Measurements from ENCODE around the gene C16orf74. TPM values are rescaled to one million over a fixed set of nuclear protein-coding genes. Genes with fewer than 3 reads are reported as not detected.

Gene C16orf74
- total and polyA plus RNA-seq, 5 donors: 1.1 to 2.1 (median 1.5) TPM

DNA sequence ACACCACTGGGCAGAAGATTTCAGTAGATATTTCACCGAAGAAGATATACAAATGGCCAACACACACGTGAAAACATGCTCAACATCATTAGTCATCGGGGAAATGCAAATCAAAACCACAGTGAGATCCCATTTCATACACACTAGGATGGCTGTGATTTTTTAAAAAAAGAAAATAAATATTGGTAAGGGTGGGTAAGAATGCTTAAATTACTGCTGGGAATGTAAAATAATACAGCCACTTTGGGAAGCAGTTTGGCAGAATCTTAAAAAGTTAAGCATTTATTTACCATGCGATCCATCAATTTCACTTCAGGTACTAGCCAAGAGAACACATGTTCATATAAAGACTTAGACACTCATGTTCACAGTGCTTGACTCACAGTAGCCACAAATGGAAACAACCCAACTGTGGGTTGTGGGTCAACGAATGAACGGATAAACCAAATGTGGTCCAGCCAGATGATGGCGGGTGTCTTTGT is 6.5 kb upstream of the C16orf74 start:
- 79% methylated on average over 7 of the region's 7 CpGs for WGBS
- H3K27ac ChIP-seq (ENCODE audit: low read length): no peak overlapping the region
- no peaks in the 10 kb centered on the region for H3K9me3 ChIP-seq (ENCODE audit: control insufficient read depth, low read length)
- no peak overlapping the region for H3K4me3 ChIP-seq (ENCODE audit: low read length)
- intact Hi-C loops (cut with DNase I): no loop called here
- H3K27me3 ChIP-seq (ENCODE audit: control insufficient read depth, insufficient read depth): no peaks in the 10 kb centered on the region
- H3K4me1 ChIP-seq (ENCODE audit: control insufficient read depth, insufficient read depth, low read length): no peaks in the 10 kb centered on the region
- ATAC-seq (no peak), DNase-seq (no peak)

DNA sequence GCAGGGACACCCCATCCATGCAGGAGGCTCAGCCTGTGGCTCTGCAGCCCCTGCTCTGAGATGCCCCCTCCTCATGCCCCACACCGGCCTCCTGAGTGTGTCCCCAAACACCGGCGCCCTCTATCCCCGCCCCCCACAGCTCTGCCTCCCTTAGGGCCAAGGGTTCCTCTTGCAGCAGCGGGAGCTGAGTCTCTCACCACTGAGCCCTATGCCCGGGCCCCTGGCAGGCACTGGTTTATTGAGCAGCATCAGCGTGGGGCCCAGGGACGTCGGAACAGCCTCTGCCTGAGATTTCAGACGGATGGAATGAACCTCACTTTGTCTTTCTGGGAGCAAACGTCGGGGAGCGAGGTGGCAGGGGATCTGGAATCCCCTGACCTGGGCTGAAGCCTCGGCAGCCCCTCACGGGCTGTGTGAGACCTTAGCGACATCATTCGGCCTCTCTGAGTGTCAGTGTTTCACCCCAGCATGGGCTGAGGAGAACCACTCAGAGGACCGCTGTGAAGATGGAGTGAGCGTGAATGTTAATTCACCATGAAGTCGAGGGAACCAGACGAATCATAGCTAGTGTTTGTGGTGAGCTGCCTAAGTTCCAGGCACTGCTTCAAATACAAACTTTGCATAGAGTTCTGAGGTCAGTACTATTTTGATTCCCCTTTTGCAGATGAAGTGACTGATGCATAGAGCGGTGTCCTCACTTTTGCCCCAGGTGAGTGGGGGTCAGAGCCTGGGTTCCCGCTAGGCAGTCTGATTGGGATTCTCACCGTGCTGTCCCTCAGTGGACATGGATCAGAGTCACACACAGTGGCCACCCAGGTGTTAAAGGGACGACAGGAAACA is 5.3 kb upstream of the C16orf74 start:
- Histone ChIP-seq H3K27me3 (ENCODE audit: control insufficient read depth, insufficient read depth) (no peaks in the 10 kb centered on the region), H3K4me3 (ENCODE audit: low read length) (no peak overlapping the region), H3K27ac (ENCODE audit: low read length) (no peak overlapping the region), H3K4me1 (ENCODE audit: control insufficient read depth, insufficient read depth, low read length) (no peaks in the 10 kb centered on the region), H3K9me3 (ENCODE audit: control insufficient read depth, low read length) (no peaks in the 10 kb centered on the region)
- ATAC-seq (no peak), DNase-seq (no peak)
- WGBS: 69% methylated on average over 25 of the region's 25 CpGs
- intact Hi-C loops (cut with DNase I): no loop called here

DNA sequence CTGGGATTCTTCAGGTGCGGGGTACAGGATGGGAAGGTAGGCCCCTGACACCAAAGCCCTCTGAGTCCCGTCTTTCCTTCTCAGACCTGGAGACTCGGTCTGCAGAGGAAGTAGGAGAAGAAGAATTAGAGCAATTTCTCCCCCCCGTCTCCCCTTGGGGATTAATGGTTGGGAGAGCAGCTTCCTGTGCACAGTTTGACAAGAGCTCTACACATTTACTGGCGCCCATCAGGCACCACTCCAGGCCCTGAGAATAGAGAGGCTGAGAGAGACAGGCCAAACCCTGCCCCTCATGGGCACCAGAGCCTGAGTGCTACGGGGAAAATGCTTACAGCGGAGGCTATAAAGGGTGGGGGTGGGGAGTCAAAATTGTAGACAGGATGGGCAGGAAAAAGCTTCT is 3.5 kb upstream of the C16orf74 start:
- no peaks in the 10 kb centered on the region for H3K9me3 ChIP-seq (ENCODE audit: control insufficient read depth, low read length)
- no peaks in the 10 kb centered on the region for H3K4me1 ChIP-seq (ENCODE audit: control insufficient read depth, insufficient read depth, low read length)
- H3K27me3 ChIP-seq (ENCODE audit: control insufficient read depth, insufficient read depth): no peaks in the 10 kb centered on the region
- no peak overlapping the region for H3K4me3 ChIP-seq (ENCODE audit: low read length)
- whole genome bisulfite sequencing: 43% methylated on average over 7 of the region's 7 CpGs
- no peak overlapping the region for H3K27ac ChIP-seq (ENCODE audit: low read length)
- ATAC-seq (no peak), DNase-seq (no peak)
- intact Hi-C loops (cut with DNase I): no loop called here

- no peaks in the 10 kb centered on the region for H3K4me1 ChIP-seq (ENCODE audit: control insufficient read depth, insufficient read depth, low read length)
- no peaks in the 10 kb centered on the region for H3K9me3 ChIP-seq (ENCODE audit: control insufficient read depth, low read length)
- intact Hi-C loops (cut with DNase I): no loop called here
- no peak overlapping the region for H3K4me3 ChIP-seq (ENCODE audit: low read length)
- no peak for ATAC-seq
- no peak overlapping the region for H3K27ac ChIP-seq (ENCODE audit: low read length)
- DNase-seq: no peak
- 90% methylated on average over 7 of the region's 7 CpGs for WGBS
- H3K27me3 ChIP-seq (ENCODE audit: control insufficient read depth, insufficient read depth): no peaks in the 10 kb centered on the region
Observed at GRCh38 chr16:85753976-85754375, 3.1 kb upstream of the C16orf74 start.

DNA sequence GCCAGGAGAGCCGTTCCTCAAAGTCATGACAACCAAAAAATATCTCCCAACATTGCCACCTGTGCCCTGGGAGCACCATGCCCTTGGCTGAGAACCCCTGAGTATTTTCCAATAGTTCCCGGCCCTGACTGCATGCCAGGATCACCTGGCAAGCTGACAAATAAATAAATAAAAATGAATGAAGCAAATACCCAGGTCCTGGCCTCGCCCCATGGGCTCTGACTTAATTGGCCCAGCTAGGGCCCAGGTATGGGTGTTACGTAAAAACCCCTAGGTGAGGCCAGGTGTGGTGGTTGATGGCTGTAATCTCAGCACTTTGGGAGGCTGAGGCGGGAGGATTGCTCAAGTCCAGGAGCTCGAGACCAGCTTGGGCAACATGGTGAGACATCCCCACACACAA is 2.7 kb upstream of the C16orf74 start:
- ATAC-seq (no peak), DNase-seq (no peak)
- Histone ChIP-seq H3K27ac (ENCODE audit: low read length) (no peak overlapping the region), H3K27me3 (ENCODE audit: control insufficient read depth, insufficient read depth) (no peaks in the 10 kb centered on the region), H3K9me3 (ENCODE audit: control insufficient read depth, low read length) (no peaks in the 10 kb centered on the region), H3K4me1 (ENCODE audit: control insufficient read depth, insufficient read depth, low read length) (no peaks in the 10 kb centered on the region), H3K4me3 (ENCODE audit: low read length) (no peak overlapping the region)
- 75% methylated on average over 6 of the region's 6 CpGs for WGBS
- intact Hi-C loops (cut with DNase I): no loop called here

GRCh38 chr16:85752511-85753420 is 1.9 kb upstream of the C16orf74 start:
- Histone ChIP-seq H3K27ac (ENCODE audit: low read length) (no peak overlapping the region), H3K27me3 (ENCODE audit: control insufficient read depth, insufficient read depth) (no peaks in the 10 kb centered on the region), H3K9me3 (ENCODE audit: control insufficient read depth, low read length) (no peaks in the 10 kb centered on the region), H3K4me1 (ENCODE audit: control insufficient read depth, insufficient read depth, low read length) (no peaks in the 10 kb centered on the region), H3K4me3 (ENCODE audit: low read length) (no peak overlapping the region)
- no peak for DNase-seq
- 44% methylated on average over 21 of the region's 21 CpGs for WGBS
- intact Hi-C loops (cut with DNase I): no loop called here
- peak in 1 of 2 donors; percentile 39 for ATAC-seq

DNA sequence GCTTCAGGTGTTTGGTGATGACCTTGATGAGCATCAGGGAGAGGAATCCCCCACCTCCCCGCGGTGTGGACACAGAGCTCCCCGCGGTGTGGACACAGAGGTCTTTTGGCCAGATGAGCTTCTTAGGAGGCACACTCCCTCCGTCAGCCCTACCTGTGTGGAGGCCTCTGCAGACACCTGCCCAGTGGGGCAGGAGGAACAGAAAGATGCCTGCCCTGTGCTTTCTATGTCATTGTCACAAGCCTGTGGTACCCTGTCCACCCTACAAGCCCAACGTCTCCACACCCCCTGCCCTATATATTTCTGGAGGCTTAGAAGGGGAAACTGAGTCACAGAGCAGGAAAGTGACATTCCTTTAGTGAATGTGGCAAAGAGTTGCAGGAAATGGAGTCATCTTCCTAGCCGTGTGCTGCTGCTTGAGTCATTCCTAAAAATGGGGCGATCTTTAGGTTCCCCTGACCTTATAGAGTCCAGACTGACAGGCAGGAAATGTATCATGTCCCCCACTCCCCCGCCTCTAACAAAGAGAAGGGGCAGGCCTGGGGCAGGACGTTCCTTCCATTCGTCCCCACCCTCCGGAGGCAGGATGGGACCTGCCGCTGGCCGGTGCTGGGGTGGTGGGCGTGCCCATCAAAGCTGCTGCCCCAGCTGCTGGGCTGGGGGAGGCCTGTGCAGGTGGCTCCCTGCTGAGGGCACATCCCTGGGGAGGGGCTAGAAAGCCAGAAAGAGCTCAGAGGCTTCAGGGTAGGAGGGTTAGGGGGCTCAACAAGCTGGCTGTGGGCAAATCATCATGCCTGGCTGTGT is 1.0 kb upstream of the C16orf74 start:
- Histone ChIP-seq H3K27ac (ENCODE audit: low read length) (no peak overlapping the region), H3K27me3 (ENCODE audit: control insufficient read depth, insufficient read depth) (no peaks in the 10 kb centered on the region), H3K4me1 (ENCODE audit: control insufficient read depth, insufficient read depth, low read length) (no peaks in the 10 kb centered on the region), H3K4me3 (ENCODE audit: low read length) (no peak overlapping the region), H3K9me3 (ENCODE audit: control insufficient read depth, low read length) (no peaks in the 10 kb centered on the region)
- no peak for DNase-seq
- intact Hi-C loops (cut with DNase I): no loop called here
- 34% methylated on average over 15 of the region's 15 CpGs for WGBS
- peak in 1 of 2 donors; percentile 40 for ATAC-seq

DNA sequence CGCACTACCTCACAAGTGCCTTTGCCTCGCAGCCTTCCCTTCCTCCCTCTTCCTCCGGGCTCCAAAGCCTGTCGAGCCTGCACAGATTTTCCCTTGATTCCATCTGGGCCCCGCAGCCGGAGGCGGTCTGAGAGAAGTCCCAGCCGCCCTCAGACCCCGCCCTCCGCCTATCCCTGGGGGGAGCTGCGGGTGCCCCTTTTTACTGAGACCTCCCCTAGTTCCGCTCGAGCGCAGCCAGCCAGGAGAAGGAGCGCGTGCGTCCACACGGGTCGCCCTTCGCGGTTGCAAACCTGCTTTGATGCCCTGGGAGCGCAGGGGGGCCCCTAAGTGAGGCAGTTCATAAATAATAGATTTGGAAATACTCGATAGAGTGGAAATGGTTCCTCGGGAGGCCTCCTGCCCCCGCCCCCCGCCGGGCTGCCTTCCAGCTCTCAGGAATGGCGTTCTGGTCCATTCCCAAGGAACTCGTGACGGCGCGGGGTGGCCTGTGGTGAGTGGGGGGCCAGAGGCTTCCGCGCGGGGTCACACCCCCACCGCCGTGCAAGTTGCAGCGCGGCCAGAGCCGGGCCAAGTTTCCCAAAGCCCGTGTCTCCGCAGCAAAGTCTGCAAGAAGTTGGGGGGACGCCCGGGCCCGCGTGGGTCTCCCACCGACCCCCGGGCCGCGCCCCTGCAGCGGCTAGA is 610 bp downstream of the C16orf74 start:
- intact Hi-C loops (cut with DNase I): no loop called here
- Histone ChIP-seq H3K27me3 (ENCODE audit: control insufficient read depth, insufficient read depth) (no peaks in the 10 kb centered on the region), H3K4me3 (ENCODE audit: low read length) (peak overlapping the region; percentile 78), H3K4me1 (ENCODE audit: control insufficient read depth, insufficient read depth, low read length) (no peaks in the 10 kb centered on the region), H3K27ac (ENCODE audit: low read length) (no peak overlapping the region), H3K9me3 (ENCODE audit: control insufficient read depth, low read length) (no peaks in the 10 kb centered on the region)
- ATAC-seq (peak; percentile 5 to 28), DNase-seq (peak; percentile 44 to 77 (median 77))
- 2% methylated on average over 51 of the region's 51 CpGs for WGBS

DNA sequence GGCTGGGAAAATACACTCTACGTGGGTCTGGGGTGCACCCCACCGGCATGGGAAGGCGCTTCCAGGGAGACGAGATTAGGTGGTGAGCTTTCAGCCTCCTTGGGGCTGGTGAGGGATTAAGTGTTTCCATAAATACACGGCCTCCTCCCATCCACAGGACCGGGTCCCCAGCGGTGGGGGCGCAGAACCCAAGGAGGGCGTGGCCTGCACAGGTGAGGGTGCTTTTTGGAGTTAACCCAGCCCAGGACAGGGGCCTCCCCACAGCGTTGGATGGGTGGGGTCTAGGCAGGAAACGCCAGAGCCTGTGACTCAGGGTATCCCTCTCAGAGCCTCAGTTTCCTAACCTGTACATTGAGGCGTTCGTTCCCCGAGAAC is 1.1 kb downstream of the C16orf74 start:
- H3K27ac ChIP-seq (ENCODE audit: low read length): no peak overlapping the region
- no peak for DNase-seq
- peak in 1 of 2 donors; percentile 2 for ATAC-seq
- H3K4me1 ChIP-seq (ENCODE audit: control insufficient read depth, insufficient read depth, low read length): no peaks in the 10 kb centered on the region
- no peaks in the 10 kb centered on the region for H3K27me3 ChIP-seq (ENCODE audit: control insufficient read depth, insufficient read depth)
- no peak overlapping the region for H3K4me3 ChIP-seq (ENCODE audit: low read length)
- 30% methylated on average over 14 of the region's 14 CpGs for WGBS
- no peaks in the 10 kb centered on the region for H3K9me3 ChIP-seq (ENCODE audit: control insufficient read depth, low read length)
- intact Hi-C loops (cut with DNase I): no loop called here

DNA sequence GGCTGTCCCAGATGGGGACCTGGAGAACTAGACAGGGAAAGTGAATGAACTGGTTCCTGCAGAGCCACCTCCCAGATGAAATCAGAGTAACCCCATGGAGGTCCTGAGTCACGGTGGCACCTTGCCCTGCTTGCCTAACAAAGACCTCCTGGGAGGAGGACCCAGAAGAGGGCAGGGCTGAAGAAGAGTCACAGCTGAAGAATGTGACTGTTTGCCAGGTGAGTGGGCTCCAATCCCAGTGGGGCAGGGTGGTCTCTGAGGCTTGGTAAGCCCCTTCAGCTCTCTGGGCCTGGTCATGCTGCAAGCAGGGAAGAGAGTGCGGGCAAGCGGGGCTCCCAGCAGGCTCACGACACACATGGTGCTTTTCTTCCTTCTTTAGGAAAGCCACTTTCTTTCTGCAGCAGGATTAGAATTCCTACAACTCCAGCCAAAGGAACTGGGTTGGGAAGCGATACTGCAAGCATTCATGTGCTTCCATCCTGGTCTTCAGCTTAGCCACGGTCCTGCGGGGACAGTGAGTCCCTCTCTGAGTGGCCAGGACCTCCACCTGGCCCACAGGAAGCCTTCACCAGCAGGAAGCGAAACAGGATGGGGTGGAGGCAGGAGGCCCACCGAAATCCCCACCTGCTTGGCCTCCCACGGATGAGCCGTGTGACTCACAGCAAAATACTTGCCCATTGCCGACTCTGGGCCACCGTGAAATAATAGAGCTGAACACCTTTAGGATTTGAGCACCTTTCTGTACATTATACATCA is 4.3 kb downstream of the C16orf74 start:
- no peaks in the 10 kb centered on the region for H3K9me3 ChIP-seq (ENCODE audit: control insufficient read depth, low read length)
- no peak overlapping the region for H3K27ac ChIP-seq (ENCODE audit: low read length)
- no peaks in the 10 kb centered on the region for H3K27me3 ChIP-seq (ENCODE audit: control insufficient read depth, insufficient read depth)
- DNase-seq (no peak), ATAC-seq (no peak)
- no peaks in the 10 kb centered on the region for H3K4me1 ChIP-seq (ENCODE audit: control insufficient read depth, insufficient read depth, low read length)
- intact Hi-C loops (cut with DNase I): no loop called here
- H3K4me3 ChIP-seq (ENCODE audit: low read length): no peak overlapping the region
- 77% methylated on average over 13 of the region's 13 CpGs for WGBS

Data from right cardiac atrium (tissue), 5 donors.